ENCODE measurements around the gene KISS1R.

- TF ChIP-seq, protein P1, sequence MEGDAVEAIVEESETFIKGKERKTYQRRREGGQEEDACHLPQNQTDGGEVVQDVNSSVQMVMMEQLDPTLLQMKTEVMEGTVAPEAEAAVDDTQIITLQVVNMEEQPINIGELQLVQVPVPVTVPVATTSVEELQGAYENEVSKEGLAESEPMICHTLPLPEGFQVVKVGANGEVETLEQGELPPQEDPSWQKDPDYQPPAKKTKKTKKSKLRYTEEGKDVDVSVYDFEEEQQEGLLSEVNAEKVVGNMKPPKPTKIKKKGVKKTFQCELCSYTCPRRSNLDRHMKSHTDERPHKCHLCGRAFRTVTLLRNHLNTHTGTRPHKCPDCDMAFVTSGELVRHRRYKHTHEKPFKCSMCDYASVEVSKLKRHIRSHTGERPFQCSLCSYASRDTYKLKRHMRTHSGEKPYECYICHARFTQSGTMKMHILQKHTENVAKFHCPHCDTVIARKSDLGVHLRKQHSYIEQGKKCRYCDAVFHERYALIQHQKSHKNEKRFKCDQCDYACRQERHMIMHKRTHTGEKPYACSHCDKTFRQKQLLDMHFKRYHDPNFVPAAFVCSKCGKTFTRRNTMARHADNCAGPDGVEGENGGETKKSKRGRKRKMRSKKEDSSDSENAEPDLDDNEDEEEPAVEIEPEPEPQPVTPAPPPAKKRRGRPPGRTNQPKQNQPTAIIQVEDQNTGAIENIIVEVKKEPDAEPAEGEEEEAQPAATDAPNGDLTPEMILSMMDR (IDR thresholded peaks at IDR 0.05) = no peak
- TF ChIP-seq POLR2A (IDR thresholded peaks at IDR 0.05) (no peak), EP300 (IDR thresholded peaks at IDR 0.05) (no peak)
Observed at GRCh38 chr19:954672-955494, 37.8 kb downstream of the KISS1R start.
